ENCODE results near the gene ZBED4. TPM values are rescaled to one million over a fixed set of nuclear protein-coding genes. Genes with fewer than 3 reads are reported as not detected.
A peak's percentile ranks its signal among the peaks of the same experiment; 100 is the strongest.

Gene ZBED4
- total RNA-seq, 1 experiment from 2014 or later, result 12.8 TPM

- no peak for DNase-seq (ENCODE audit: low spot score)
- in situ Hi-C loops (cut with HindIII; ENCODE audit: low sequenced_read_pairs), result no loop called here
These were observed 16.4 kb downstream of the ZBED4 start for GRCh38 chr22:49869845-49870712.

- DNase-seq (ENCODE audit: low spot score), result no peak
These were observed 17.8 kb downstream of the ZBED4 start for GRCh38 chr22:49871482-49871881.

GRCh38 chr22:49872347-49872746 is 18.7 kb downstream of the ZBED4 start:
- DNase-seq (ENCODE audit: low spot score), result no peak
- in situ Hi-C loops (cut with HindIII; ENCODE audit: low sequenced_read_pairs), result no loop called here

More at GRCh38 chr22:49871482-49871881, 17.8 kb downstream of the ZBED4 start:
- in situ Hi-C loops (cut with HindIII; ENCODE audit: low sequenced_read_pairs), result no loop called here

GRCh38 chr22:49873228-49873940 is 19.7 kb downstream of the ZBED4 start:
- in situ Hi-C loops (cut with HindIII; ENCODE audit: low sequenced_read_pairs), result no loop called here
- no peak for DNase-seq (ENCODE audit: low spot score)

- no peak for DNase-seq (ENCODE audit: low spot score)
These were observed 24.0 kb downstream of the ZBED4 start for GRCh38 chr22:49877642-49878041.

GRCh38 chr22:49878206-49878605 is 24.6 kb downstream of the ZBED4 start:
- in situ Hi-C loops (cut with HindIII; ENCODE audit: low sequenced_read_pairs), result no loop called here
- no peak for DNase-seq (ENCODE audit: low spot score)

More at GRCh38 chr22:49877642-49878041, 24.0 kb downstream of the ZBED4 start:
- in situ Hi-C loops (cut with HindIII; ENCODE audit: low sequenced_read_pairs), result no loop called here

- in situ Hi-C loops (cut with HindIII; ENCODE audit: low sequenced_read_pairs), result no loop called here
- no peak for DNase-seq (ENCODE audit: low spot score)
These were observed 26.2 kb downstream of the ZBED4 start for GRCh38 chr22:49879871-49880270.

GRCh38 chr22:49880281-49880680 is 26.6 kb downstream of the ZBED4 start:
- DNase-seq (ENCODE audit: low spot score), result no peak

GRCh38 chr22:49881856-49882255 is 28.2 kb downstream of the ZBED4 start:
- no peak for DNase-seq (ENCODE audit: low spot score)
- in situ Hi-C loops (cut with HindIII; ENCODE audit: low sequenced_read_pairs), result no loop called here

More at GRCh38 chr22:49880281-49880680, 26.6 kb downstream of the ZBED4 start:
- in situ Hi-C loops (cut with HindIII; ENCODE audit: low sequenced_read_pairs), result no loop called here

GRCh38 chr22:49882519-49883293 is 29.1 kb downstream of the ZBED4 start:
- in situ Hi-C loops (cut with HindIII; ENCODE audit: low sequenced_read_pairs), result no loop called here

GRCh38 chr22:49883294-49883640 is 29.6 kb downstream of the ZBED4 start:
- in situ Hi-C loops (cut with HindIII; ENCODE audit: low sequenced_read_pairs), result no loop called here
- no peak for DNase-seq (ENCODE audit: low spot score)

More at GRCh38 chr22:49882519-49883293, 29.1 kb downstream of the ZBED4 start:
- DNase-seq (ENCODE audit: low spot score), result peak; percentile 49

- in situ Hi-C loops (cut with HindIII; ENCODE audit: low sequenced_read_pairs), result no loop called here
- no peak for DNase-seq (ENCODE audit: low spot score)
These were observed 30.4 kb downstream of the ZBED4 start for GRCh38 chr22:49884075-49884474.

GRCh38 chr22:49884503-49885260 is 31.0 kb downstream of the ZBED4 start:
- DNase-seq (ENCODE audit: low spot score), result peak; percentile 34
- in situ Hi-C loops (cut with HindIII; ENCODE audit: low sequenced_read_pairs), result no loop called here

- in situ Hi-C loops (cut with HindIII; ENCODE audit: low sequenced_read_pairs), result no loop called here
- DNase-seq (ENCODE audit: low spot score), result no peak
These were observed 31.6 kb downstream of the ZBED4 start for GRCh38 chr22:49885281-49885680.

GRCh38 chr22:49885881-49886280 is 32.2 kb downstream of the ZBED4 start:
- in situ Hi-C loops (cut with HindIII; ENCODE audit: low sequenced_read_pairs), result no loop called here
- no peak for DNase-seq (ENCODE audit: low spot score)

- in situ Hi-C loops (cut with HindIII; ENCODE audit: low sequenced_read_pairs), result no loop called here
- no peak for DNase-seq (ENCODE audit: low spot score)
These were observed 32.9 kb downstream of the ZBED4 start for GRCh38 chr22:49886346-49887063.

- no peak for DNase-seq (ENCODE audit: low spot score)
- in situ Hi-C loops (cut with HindIII; ENCODE audit: low sequenced_read_pairs), result no loop called here
These were observed 33.4 kb downstream of the ZBED4 start for GRCh38 chr22:49887064-49887451.

GRCh38 chr22:49887702-49888101 is 34.1 kb downstream of the ZBED4 start:
- in situ Hi-C loops (cut with HindIII; ENCODE audit: low sequenced_read_pairs), result no loop called here
- DNase-seq (ENCODE audit: low spot score), result no peak

All from G401 (cell line).